Stimulated activated CD8-positive, alpha-beta memory T cell treated with anti-CD3 and anti-CD28 coated beads, Interleukin-7, amount 100 ng/mL, for 1 hour (primary cell): ENCODE measurements around the gene ABCA13.

ENCODE experiments used
- DNase-seq, 2 donors: peaks; one replicate each; pipeline ENCODE4 v3.0.0-alpha.2; 2020; ENCODE audit warnings: low read depth in 2 of 2

ABCA13 gene

DNA sequence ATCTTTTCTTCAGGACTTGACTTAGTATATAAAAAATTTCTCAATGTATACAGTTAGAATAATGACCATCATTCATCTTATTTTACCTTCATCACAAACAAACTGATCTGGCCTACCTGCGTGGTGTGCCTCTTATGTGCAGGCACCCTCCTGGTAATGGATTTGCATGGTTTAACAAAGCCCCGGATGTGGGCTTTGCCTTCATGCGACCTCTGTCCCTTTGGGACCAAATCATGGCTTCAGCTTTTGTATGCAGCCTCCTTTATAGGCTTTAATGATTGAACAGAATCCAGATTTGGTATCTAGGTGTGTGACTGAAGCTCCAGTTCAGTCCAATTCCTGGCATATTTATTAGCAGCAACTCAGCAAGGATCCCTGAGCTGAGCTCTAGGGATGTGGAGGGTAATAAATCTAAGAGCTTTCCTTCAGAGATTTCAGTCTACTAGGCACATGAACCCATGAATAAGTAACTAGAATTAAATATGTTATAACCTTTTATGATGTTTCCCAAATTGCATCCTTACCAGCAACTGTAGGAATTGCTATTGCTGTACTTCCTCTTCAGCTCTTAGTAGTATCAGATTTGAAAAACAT lies 256.9 kb downstream of the ABCA13 start:
- no peak for DNase-seq

- no peak for DNase-seq
These were observed 257.9 kb downstream of the ABCA13 start for GRCh38 chr7:48429117-48429516.

DNA sequence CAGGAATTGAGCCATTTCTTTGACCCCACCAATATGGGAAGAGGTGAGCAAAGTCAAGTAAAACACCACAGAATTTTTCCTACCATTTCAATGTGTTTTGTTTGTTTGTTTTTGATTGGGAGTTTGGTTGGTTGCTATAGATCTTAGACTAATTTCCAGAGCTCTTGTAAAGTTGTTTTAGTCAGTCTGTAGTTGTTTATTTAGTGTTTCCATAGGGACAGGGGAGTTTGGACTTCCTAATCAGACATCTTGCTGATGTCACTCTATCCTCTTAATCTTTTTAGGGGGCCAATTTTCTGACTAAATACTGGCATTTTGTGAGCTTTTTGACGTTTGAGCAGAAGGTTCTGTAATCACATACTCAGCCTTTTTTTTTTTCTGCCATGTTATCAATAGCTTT lies 266.9 kb downstream of the ABCA13 start:
- no peak for DNase-seq

- no peak for DNase-seq
These were observed 270.7 kb downstream of the ABCA13 start for GRCh38 chr7:48441848-48442492.

DNA sequence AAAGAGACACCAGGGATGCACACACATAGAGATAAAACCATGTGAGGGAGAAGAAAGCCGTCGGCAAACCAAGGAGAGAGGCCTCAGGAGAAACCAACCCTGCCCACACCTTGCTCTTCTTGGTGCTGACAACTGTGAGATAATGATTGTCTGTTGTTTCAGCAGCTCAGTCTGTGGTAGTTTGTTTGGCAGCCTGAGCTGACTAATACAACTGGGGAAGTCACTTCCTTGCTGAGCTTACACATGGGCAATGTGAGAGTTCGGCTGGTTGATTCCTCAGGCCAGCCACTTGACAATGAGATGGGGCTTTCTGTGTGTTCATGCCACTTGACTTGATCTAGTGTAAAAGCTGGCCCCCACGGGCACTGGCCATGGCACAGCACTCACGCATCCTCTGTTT lies 271.8 kb downstream of the ABCA13 start:
- DNase-seq: no peak

- no peak for DNase-seq
These were observed 275.5 kb downstream of the ABCA13 start for GRCh38 chr7:48446721-48447120.

DNA sequence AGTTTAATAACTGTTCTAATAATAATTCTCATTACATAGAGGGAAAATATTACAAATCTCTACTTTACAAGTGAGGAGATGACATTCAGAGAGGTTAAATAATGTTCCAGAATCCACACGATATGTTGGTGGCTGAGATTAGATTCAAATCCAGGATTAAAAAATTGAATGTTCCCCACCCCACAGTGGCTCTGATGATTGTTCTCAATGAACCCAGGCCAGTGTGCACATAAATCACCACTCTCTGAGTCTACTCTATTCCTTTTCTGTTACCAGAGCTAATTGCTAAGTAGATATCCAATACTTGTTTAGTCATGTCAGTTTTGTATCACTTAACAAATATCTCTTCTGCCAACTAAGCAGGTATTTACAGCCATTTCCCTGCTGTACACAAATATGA lies 281.0 kb downstream of the ABCA13 start:
- DNase-seq: no peak

DNA sequence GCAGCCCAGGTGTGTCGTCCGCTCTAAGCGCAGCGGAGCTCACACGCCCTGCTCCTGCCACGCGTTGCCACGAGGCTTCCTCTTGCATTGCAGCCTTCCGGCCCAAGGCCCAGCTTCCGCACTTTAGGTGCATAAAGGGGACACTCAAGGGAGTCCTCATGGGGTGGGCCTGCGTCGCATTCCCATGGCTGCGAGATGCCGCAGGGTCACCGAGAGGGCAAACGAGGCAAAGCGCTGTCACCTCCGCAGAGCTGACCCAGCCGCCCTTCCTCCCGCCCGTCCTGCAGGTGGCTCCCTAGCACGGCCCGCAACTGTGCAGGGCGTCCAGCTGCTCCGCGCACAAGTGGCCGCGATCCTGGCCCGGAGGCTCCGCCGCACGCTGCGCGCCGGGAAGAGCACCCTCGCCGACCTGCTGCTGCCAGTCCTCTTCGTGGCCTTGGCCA lies 283.5 kb downstream of the ABCA13 start:
- DNase-seq: no peak

- DNase-seq: no peak
These were observed 284.1 kb downstream of the ABCA13 start for GRCh38 chr7:48455363-48455762.

DNA sequence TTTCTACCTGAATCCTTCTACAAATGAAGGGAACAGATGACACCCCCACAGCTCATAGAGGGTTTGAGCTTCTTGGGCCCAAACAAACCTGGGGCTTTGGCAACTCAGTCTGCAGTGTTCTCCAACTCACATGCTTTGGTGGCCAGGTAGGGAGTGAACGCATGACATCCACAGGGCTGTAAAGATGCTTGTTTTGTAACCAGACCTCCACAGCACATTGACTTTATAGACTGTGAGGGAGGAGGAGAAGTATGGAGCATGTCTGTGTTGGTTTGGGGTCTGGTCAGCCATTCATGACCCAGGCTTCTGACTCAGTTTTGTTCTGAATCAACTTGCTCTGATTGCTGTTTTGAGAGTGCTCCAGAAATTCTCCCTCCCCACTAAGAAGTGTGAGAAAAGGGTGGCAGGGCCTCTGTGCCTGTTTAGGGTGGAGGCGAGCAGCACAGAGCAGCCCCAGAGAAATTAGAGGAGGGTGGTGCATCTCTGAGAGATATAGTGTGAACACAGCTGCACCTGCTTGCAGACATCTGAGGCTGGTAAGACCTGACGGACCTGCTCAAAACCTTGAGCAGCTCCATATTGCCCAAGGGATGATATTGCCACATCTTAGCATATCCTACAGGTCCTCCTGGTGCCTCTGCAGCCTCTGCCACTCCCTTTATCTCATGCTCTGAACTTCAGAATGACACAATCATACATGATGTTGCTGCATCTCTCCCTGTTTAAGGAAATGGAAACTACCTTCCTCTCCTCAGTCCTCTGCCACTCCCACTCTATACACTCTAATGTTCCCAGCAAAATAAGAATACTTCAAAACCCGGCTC lies 287.7 kb downstream of the ABCA13 start:
- DNase-seq: no peak

GRCh38 chr7:48466713-48467112 lies 295.5 kb downstream of the ABCA13 start:
- no peak for DNase-seq

DNA sequence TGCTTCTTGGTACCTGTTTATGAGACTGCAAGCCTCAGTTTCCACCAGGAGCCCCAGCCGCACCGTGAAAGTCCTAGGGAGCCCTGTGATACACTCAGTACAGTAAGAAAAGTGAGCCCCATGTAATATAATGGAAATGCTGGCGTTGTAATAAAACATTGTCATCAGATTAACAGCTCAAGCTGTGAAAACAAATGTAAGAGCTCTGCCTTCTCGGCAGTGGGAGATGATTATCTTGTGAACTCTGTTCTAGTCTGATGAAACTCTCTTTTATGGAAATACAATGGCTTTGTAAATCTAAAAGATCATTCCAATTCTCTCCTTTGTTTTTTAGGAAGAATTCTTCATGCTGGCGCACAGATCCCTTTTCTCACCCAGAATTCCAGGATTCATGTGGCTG lies 299.9 kb downstream of the ABCA13 start:
- DNase-seq: no peak

DNA sequence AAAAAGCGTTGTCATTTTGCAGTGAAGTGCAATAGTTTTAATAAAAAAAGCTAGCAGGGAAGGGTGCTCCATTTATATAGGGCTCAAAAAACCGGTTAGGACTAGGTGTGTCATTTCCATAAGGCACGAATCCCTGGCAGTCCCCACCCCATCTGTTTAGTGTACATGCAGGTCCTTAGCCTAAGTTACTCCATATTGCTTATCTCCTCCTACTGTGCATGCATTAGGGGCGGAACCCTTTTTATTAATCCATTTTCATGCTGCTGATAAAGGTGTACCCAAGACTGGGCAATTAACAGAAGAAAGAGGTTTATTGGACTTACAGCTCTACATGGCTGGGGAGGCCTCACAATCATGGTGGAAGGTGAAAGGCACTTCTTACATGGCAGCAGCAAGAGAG lies 301.4 kb downstream of the ABCA13 start:
- no peak for DNase-seq

GRCh38 chr7:48473205-48473865 lies 302.1 kb downstream of the ABCA13 start:
- no peak for DNase-seq

DNA sequence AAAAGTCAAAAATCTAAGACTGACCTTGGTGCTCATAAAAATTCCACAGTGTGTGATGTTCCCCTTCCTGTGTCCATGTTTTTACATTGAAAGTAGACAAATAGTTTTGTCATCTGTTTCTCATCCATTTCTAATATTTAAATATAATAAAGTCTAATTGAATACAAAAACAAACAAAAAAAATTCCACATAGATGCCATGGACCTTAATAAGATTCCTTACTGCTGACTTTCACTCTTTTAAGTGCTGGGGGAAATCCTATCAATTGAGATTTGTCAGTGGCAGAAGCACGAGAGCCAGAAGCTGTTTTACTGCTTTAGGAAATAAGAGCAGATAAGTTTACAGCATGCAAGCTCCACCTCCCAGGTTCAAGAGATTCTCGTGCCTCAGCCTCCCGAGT lies 310.0 kb downstream of the ABCA13 start:
- no peak for DNase-seq

- DNase-seq: no peak
These were observed 326.3 kb downstream of the ABCA13 start for GRCh38 chr7:48497521-48497920.

DNA sequence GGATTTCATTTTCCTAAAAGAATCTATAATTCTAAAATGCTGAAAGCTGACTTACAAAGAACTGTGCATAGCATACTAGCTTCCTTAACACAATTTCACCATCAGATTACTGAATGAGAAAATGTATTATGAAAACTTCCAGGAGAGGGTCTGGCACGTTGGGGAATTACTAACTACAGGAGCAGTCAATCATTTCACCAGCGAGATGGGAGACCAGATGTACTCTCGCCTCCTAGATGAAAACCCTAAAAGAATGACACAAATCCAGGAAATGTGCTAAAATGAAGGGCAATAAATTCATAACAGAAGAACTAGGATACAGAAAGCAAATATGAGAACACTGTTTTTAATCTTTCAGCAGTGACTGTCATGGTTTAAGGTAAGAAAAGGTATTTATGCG lies 330.8 kb downstream of the ABCA13 start:
- DNase-seq: no peak

- DNase-seq: no peak
These were observed 333.8 kb downstream of the ABCA13 start for GRCh38 chr7:48505051-48505450.

GRCh38 chr7:48505466-48505865 lies 334.2 kb downstream of the ABCA13 start:
- DNase-seq: no peak

- no peak for DNase-seq
These were observed 335.3 kb downstream of the ABCA13 start for GRCh38 chr7:48506569-48506968.

GRCh38 chr7:48511080-48511479 lies 339.8 kb downstream of the ABCA13 start:
- DNase-seq: no peak

DNA sequence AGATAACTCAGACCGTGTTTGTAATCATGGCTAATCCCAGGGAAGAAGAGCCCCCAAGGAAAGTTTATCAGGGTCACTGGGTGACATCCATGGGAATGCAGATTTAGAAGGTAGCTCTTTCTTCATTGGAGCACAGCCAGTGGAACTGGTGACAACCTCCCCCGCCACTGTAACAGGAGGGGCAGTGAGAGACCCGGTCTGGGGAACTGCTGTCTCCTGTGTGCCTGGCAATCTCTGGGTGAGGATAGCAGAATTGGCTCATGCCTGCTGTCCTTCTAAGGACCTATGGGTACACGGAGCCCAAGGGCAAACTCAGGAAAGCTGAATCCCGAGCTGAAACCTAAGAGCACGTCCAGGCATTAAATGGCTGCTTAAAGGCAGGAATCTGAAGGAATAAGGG lies 341.6 kb downstream of the ABCA13 start:
- DNase-seq: no peak

- no peak for DNase-seq
These were observed 343.9 kb downstream of the ABCA13 start for GRCh38 chr7:48515171-48515570.
